GM21390 (cell line): ENCODE results near the gene CNDP2.
A peak's percentile ranks its signal among the peaks of the same experiment; 100 is the strongest.

Experiments used
- ATAC-seq: cut with Tn5 transposase; IDR thresholded peaks from one replicate; pipeline ENCODE4 v1.9.1; 2021; ENCODE audit not compliant: unreplicated experiment

The CNDP2 gene

GRCh38 chr18:74495581-74496507 lies at the start of gene CNDP2:
TSS of gene CNDP2 (plus strand) at chr18:74496363. CDS start at chr18:74499974, 3,611 bp downstream.
- peak; percentile 61 for ATAC-seq

GRCh38 chr18:74446631-74447403 lies 49.3 kb upstream of the CNDP2 start:
- ATAC-seq: no peak

GRCh38 chr18:74447404-74448152 lies 48.6 kb upstream of the CNDP2 start:
- ATAC-seq: no peak

- ATAC-seq: no peak
Measured at GRCh38 chr18:74450626-74451025, 45.5 kb upstream of the CNDP2 start.

GRCh38 chr18:74451148-74451547 lies 45.0 kb upstream of the CNDP2 start:
- no peak for ATAC-seq

- no peak for ATAC-seq
Measured at GRCh38 chr18:74453016-74453566, 43.1 kb upstream of the CNDP2 start.

- ATAC-seq: no peak
Measured at GRCh38 chr18:74453642-74454198, 42.4 kb upstream of the CNDP2 start.

GRCh38 chr18:74454279-74454751 lies 41.8 kb upstream of the CNDP2 start:
- ATAC-seq: no peak

- ATAC-seq: no peak
Measured at GRCh38 chr18:74455386-74455785, 40.8 kb upstream of the CNDP2 start.

GRCh38 chr18:74456017-74456348 lies 40.2 kb upstream of the CNDP2 start:
- no peak for ATAC-seq

- no peak for ATAC-seq
Measured at GRCh38 chr18:74456349-74457042, 39.7 kb upstream of the CNDP2 start.

- no peak for ATAC-seq
Measured at GRCh38 chr18:74457043-74457724, 39.0 kb upstream of the CNDP2 start, which contains the start of gene DIPK1C. TSS of gene DIPK1C (minus strand) at chr18:74457308. CDS start at chr18:74457259, 49 bp downstream.

GRCh38 chr18:74457725-74458421 lies 38.3 kb upstream of the CNDP2 start:
- no peak for ATAC-seq

- ATAC-seq: no peak
Measured at GRCh38 chr18:74459889-74460288, 36.3 kb upstream of the CNDP2 start.

- ATAC-seq: no peak
Measured at GRCh38 chr18:74460825-74461224, 35.3 kb upstream of the CNDP2 start.

- no peak for ATAC-seq
Measured at GRCh38 chr18:74463254-74463653, 32.9 kb upstream of the CNDP2 start.

- ATAC-seq: no peak
Measured at GRCh38 chr18:74463983-74464382, 32.2 kb upstream of the CNDP2 start.

- ATAC-seq: no peak
Measured at GRCh38 chr18:74465775-74466174, 30.4 kb upstream of the CNDP2 start.
